Tibial artery (tissue), 4 donors: ENCODE measurements around the gene ADAMTS5.

Experiments
- DNase-seq, 2 donors: peaks; one replicate each; pipeline ENCODE4 v3.0.0-alpha.2; 2019
- H3K27ac ChIP-seq, 2 donors: fragments of 200-600 bp; sonication (generic) in 1 of 2; 1 replicate in 1 of 2; 2 replicates in 1 of 2; pipeline ENCODE4 v1.5.1; 2018 to 2019; ENCODE audit warnings: mild to moderate bottlenecking in 1 of 2
- H3K27me3 ChIP-seq, 2 donors: fragments of 200-600 bp; sonication (generic) in 1 of 2; one replicate each; pipeline versions ENCODE4 v1.5.1 to v1.6.0; 2016 to 2019
- H3K36me3 ChIP-seq, 3 donors: fragments of 200-600 bp; sonication (generic) in 2 of 3; one replicate each; pipeline ENCODE4 v1.5.1; 2016 to 2019; ENCODE audit warnings: mild to moderate bottlenecking in 2 of 3
- H3K4me1 ChIP-seq, 4 donors: fragments of 200-600 bp; sonication (generic) in 2 of 4; 1 replicate in 3 of 4; 2 replicates in 1 of 4; pipeline ENCODE4 v1.5.1; 2016 to 2019
- H3K4me3 ChIP-seq, 2 donors: fragments of 200-600 bp; sonication (generic) in 1 of 2; 1 replicate in 1 of 2; 2 replicates in 1 of 2; pipeline ENCODE4 v1.5.1; 2018 to 2019; ENCODE audit warnings: mild to moderate bottlenecking in 2 of 2
- H3K9me3 ChIP-seq, 3 donors: fragments of 200-600 bp; sonication (generic) in 1 of 3; one replicate each; pipeline ENCODE4 v1.5.1; 2016 to 2019
- intact Hi-C: fragments of 100-400 bp; cut with DNase I; formaldehyde crosslinking; loops from one replicate; pipeline ENCODE4 v1.15.0; 2023; ENCODE audit warnings: low total_unique reads
- TF ChIP-seq, protein P1 (sequence below), 2 experiments: fragments of 200-600 bp in 1 of 2; fragments of 450-650 bp in 1 of 2; IDR thresholded peaks; one replicate each; pipeline ENCODE4 v1.5.1; 2017 to 2019; ENCODE audit warnings: antibody characterized with exemption in 2 of 2, mild to moderate bottlenecking in 1 of 2, moderate library complexity in 1 of 2

Gene ADAMTS5

DNA sequence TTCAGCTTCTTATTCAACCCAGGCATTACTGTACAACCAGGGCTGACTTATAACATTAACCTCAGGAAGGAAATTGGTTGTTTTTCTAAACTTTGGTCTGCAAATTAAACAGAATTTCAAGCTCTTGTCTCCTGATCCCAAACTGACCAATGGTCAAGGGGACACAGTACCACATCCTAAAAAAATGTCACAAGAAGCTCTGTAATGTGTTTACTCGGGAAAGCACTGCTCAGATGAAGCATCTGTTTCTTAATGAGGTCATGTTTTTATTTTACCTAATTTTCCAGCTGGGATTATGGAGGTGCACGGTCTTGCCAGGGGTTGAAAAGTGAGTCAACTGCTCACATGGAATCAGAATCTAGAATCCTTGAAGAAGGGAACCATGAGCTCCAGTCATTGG is 18.7 kb downstream of the ADAMTS5 start:
- DNase-seq = no peak
- Histone ChIP-seq H3K4me1 (peaks cover 0 to 7% (median 0%) of the 10 kb centered on the region in 4 donors), H3K9me3 (no peaks in the 10 kb centered on the region), H3K27me3 (no peaks in the 10 kb centered on the region), H3K4me3 (no peak overlapping the region), H3K27ac (no peak overlapping the region), H3K36me3 (peaks cover 0 to 15% (median 0%) of the 10 kb centered on the region in 3 donors)
- intact Hi-C loops = no loop called here
- TF ChIP-seq, protein P1, sequence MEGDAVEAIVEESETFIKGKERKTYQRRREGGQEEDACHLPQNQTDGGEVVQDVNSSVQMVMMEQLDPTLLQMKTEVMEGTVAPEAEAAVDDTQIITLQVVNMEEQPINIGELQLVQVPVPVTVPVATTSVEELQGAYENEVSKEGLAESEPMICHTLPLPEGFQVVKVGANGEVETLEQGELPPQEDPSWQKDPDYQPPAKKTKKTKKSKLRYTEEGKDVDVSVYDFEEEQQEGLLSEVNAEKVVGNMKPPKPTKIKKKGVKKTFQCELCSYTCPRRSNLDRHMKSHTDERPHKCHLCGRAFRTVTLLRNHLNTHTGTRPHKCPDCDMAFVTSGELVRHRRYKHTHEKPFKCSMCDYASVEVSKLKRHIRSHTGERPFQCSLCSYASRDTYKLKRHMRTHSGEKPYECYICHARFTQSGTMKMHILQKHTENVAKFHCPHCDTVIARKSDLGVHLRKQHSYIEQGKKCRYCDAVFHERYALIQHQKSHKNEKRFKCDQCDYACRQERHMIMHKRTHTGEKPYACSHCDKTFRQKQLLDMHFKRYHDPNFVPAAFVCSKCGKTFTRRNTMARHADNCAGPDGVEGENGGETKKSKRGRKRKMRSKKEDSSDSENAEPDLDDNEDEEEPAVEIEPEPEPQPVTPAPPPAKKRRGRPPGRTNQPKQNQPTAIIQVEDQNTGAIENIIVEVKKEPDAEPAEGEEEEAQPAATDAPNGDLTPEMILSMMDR (IDR thresholded peaks at IDR 0.05) = no peak

DNA sequence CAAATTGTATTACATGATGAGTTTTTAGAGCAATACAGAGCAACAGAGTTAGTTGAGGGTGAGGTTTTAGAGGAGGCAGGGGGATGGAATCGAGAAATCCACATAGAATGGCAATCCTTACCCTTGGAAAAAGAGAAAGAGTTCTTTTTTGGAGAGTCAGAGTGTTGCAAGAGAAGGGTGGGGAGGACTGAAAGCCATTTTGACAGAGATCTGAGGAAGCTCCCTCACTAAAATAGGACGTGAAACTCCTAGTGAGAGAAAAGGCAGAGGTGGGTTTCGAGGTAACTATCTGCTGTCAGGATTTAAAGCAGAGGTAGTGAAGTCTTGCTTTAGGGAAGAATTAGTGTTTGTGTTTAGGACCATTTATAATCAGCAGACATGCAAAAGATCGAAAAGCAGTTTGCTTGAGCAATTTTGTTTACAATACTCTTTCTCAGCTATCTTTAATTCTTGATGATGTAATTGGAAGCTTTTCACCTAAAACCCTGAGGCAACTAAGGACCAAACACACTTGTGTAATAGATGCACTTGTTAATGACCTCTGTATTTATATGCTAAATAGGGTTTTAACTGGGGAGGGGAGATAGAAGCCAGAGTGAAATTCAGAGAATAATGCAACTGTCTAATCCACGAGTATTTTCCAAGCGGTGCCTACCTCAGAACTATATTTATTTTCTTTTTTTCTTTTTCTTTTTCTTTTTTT is 20.0 kb downstream of the ADAMTS5 start:
- Histone ChIP-seq H3K4me3 (no peak overlapping the region), H3K4me1 (peaks cover 0 to 7% (median 0%) of the 10 kb centered on the region in 4 donors), H3K27ac (no peak overlapping the region), H3K27me3 (no peaks in the 10 kb centered on the region), H3K9me3 (no peaks in the 10 kb centered on the region), H3K36me3 (peaks cover 0 to 5% (median 0%) of the 10 kb centered on the region in 3 donors)
- no peak for DNase-seq
- TF ChIP-seq, protein P1 (IDR thresholded peaks at IDR 0.05) = no peak
- intact Hi-C loops = no loop called here

DNA sequence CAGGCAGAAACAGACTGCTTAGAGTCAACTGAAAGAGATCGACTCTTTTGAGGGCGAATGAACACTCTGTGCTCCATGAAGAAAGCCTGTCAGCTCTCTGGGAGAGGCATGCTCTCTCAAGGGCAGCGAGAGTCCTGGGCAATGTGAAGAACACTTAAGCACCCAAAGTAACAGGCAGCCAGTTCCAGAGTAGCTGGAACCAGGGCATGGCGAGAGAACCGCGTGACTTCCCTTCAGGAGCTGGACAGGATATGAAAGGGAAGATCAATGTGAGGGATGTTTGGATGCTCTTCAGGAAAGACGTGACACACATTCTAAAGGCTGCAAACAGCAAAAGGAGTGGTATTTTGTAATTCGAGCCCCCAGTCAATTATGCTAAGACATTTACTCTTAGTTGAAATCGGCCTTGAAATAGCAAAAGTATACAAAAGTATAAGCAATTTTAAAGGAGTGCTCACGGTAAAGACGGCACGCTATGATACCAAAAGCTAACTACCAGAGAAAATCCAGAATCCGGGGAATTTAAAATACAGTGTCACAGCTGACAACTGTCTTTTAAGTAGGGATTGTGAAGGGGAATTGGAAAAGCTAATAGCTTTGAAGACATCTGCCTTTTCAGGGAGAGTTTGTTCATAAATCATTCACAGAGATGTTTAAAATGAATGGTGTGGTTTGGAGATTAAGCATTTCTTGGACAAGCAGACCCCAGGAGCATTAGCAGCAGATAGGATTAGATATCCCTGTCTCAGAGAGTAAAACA is 20.8 kb downstream of the ADAMTS5 start:
- DNase-seq = peak; percentile 36 to 66
- H3K27me3 ChIP-seq = no peaks in the 10 kb centered on the region
- peaks cover 0 to 5% (median 0%) of the 10 kb centered on the region in 3 donors for H3K36me3 ChIP-seq
- H3K4me1 ChIP-seq = peaks cover 0 to 13% (median 0%) of the 10 kb centered on the region in 4 donors
- TF ChIP-seq, protein P1 (IDR thresholded peaks at IDR 0.05) = no peak
- intact Hi-C loops = no loop called here
- H3K27ac ChIP-seq = no peak overlapping the region
- no peak overlapping the region for H3K4me3 ChIP-seq
- H3K9me3 ChIP-seq = no peaks in the 10 kb centered on the region

DNA sequence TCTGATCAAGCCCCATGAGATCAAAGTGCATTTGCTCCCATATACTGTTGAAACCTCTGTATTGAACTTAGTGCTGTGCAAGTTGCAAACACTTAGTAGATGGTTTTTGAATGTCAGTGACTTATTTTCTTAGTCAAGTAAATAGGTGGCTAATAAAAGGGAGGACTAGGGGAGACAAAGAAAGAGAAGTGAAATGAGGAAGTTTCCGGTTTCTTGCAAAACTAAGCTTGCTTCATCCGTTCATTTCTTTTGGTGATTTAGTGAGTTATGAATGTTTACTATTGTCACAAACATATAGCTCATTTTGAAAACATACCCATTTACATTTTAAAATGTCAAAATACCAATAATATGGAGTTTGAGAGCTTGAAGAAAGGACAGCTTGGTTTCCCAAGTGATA is 23.0 kb downstream of the ADAMTS5 start:
- DNase-seq = no peak
- no peak overlapping the region for H3K4me3 ChIP-seq
- no peaks in the 10 kb centered on the region for H3K9me3 ChIP-seq
- H3K27ac ChIP-seq = no peak overlapping the region
- intact Hi-C loops = no loop called here
- H3K36me3 ChIP-seq = no peaks in the 10 kb centered on the region
- no peaks in the 10 kb centered on the region for H3K27me3 ChIP-seq
- TF ChIP-seq, protein P1 (IDR thresholded peaks at IDR 0.05) = no peak
- peaks cover 0 to 20% (median 0%) of the 10 kb centered on the region in 4 donors for H3K4me1 ChIP-seq

DNA sequence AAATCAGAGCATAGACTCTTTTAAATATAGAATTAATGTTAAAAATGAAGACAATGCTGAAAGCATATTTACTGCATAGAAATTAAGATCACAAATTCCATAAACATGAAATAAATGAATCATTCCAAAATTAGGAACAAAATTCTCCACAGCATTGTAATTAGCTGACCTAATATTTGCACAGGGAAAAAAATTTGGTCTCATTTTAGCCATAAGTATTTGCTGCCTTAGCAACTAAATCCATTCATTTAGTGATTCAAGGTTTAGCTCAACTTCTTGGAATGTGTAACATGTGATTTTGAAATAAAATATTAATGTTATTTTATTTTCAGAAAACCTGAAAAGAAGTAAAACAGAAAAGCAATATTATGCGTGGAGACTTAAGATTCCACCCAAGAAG is 25.5 kb downstream of the ADAMTS5 start:
- no peaks in the 10 kb centered on the region for H3K27me3 ChIP-seq
- H3K27ac ChIP-seq = no peak overlapping the region
- no peak overlapping the region for H3K4me3 ChIP-seq
- TF ChIP-seq, protein P1 (IDR thresholded peaks at IDR 0.05) = no peak
- DNase-seq = no peak
- peaks cover 0 to 15% (median 0%) of the 10 kb centered on the region in 4 donors for H3K4me1 ChIP-seq
- H3K36me3 ChIP-seq = no peaks in the 10 kb centered on the region
- no peaks in the 10 kb centered on the region for H3K9me3 ChIP-seq
- intact Hi-C loops = no loop called here
